OCI-LY3 (cell line): Measurements from ENCODE around the gene WIPF3.

Source experiments
- H2AFZ ChIP-seq: fragments of 200-600, 300-600 bp; shearing (Covaris generic); 2 replicates; pipeline ENCODE4 v1.6.0; 2014; ENCODE audit warnings: antibody characterized with exemption, low read depth, low read length
- H3K27ac ChIP-seq: fragments of 200-600, 300-600 bp; sonication (generic); 2 replicates; pipeline ENCODE4 v1.5.1; 2014; ENCODE audit warnings: mild to moderate bottlenecking, low read length, moderate library complexity, mixed read lengths
- H3K27me3 ChIP-seq: fragments of 200-600, 300-600 bp; sonication (generic); 2 replicates; pipeline ENCODE4 v1.6.1; 2014; ENCODE audit warnings: low read depth, low read length, mixed read lengths
- H3K36me3 ChIP-seq: fragments of 200-600, 300-600 bp; sonication (generic); replicated peaks from 2 replicates; pipeline ENCODE3; 2014; ENCODE audit warnings: low read depth, low read length, mixed read lengths
- H3K4me1 ChIP-seq: fragments of 300-600, 200-600 bp; sonication (generic); 2 replicates; pipeline ENCODE4 v1.6.1; 2014; ENCODE audit warnings: low read length, mixed read lengths
- H3K4me2 ChIP-seq: fragments of 200-600, 300-600 bp; sonication (generic); 2 replicates; pipeline ENCODE4 v1.6.1; 2014; ENCODE audit warnings: low read length, mixed read lengths
- H3K4me3 ChIP-seq: fragments of 300-600, 200-600 bp; sonication (generic); 2 replicates; pipeline ENCODE4 v1.5.1; 2014; ENCODE audit warnings: antibody characterized with exemption, mild to moderate bottlenecking, low read length, moderate library complexity
- H3K79me2 ChIP-seq: fragments of 300-600, 200-600 bp; shearing (Covaris generic); 2 replicates; pipeline ENCODE4 v1.6.1; 2014; ENCODE audit warnings: mild to moderate bottlenecking, low read length, mixed read lengths
- H3K9ac ChIP-seq: fragments of 300-600, 200-600 bp; shearing (Covaris generic); 2 replicates; pipeline ENCODE4 v1.6.0; 2014; ENCODE audit warnings: mild to moderate bottlenecking, low read length, moderate library complexity
- H3K9me3 ChIP-seq: fragments of 200-600, 300-600 bp; shearing (Covaris generic); 2 replicates; pipeline ENCODE4 v1.6.1; 2014; ENCODE audit warnings: low read length, mixed read lengths; ENCODE audit not compliant: insufficient read depth
- H4K20me1 ChIP-seq: fragments of 200-600, 300-600 bp; sonication (generic); 2 replicates; pipeline ENCODE4 v1.6.1; 2016; ENCODE audit warnings: low read length, mixed read lengths; ENCODE audit not compliant: insufficient read depth
- CTCF ChIP-seq: fragments of 200-600, 300-600 bp; sonication (generic); IDR thresholded peaks from 2 replicates; pipeline ENCODE4 v1.5.1; 2014; ENCODE audit warnings: antibody characterized with exemption, low read length, low read depth
- EZH2phosphoT487 ChIP-seq: fragments of 200-600 bp; shearing (Covaris generic); IDR thresholded peaks from 2 replicates; pipeline ENCODE4 v1.6.1; 2018; ENCODE audit warnings: antibody characterized with exemption, mixed run types, low read depth

The WIPF3 gene

GRCh38 chr7:29914180-29914579 lies 107.9 kb downstream of the WIPF3 start:
- Histone ChIP-seq H4K20me1 (no peaks in the 10 kb centered on the region), H3K4me2 (no peak overlapping the region), H3K4me3 (no peak overlapping the region), H3K27ac (no peak overlapping the region), H2AFZ (no peak overlapping the region), H3K4me1 (peaks cover 8% of the 10 kb centered on the region), H3K9me3 (no peaks in the 10 kb centered on the region), H3K36me3 (no peaks in the 10 kb centered on the region), H3K9ac (no peak overlapping the region), H3K79me2 (no peaks in the 10 kb centered on the region), H3K27me3 (no peaks in the 10 kb centered on the region)
- TF ChIP-seq EZH2phosphoT487 (no peak), CTCF (no peak)

- TF ChIP-seq CTCF (no peak), EZH2phosphoT487 (no peak)
- Histone ChIP-seq H3K4me3 (no peak overlapping the region), H3K27me3 (no peaks in the 10 kb centered on the region), H3K79me2 (no peaks in the 10 kb centered on the region), H2AFZ (no peak overlapping the region), H4K20me1 (no peaks in the 10 kb centered on the region), H3K9ac (no peak overlapping the region), H3K27ac (no peak overlapping the region), H3K4me1 (peaks cover 8% of the 10 kb centered on the region), H3K9me3 (no peaks in the 10 kb centered on the region), H3K36me3 (no peaks in the 10 kb centered on the region), H3K4me2 (no peak overlapping the region)
These were observed 109.3 kb downstream of the WIPF3 start for GRCh38 chr7:29915481-29916215.

- no peak overlapping the region for H3K4me3 ChIP-seq
- H3K4me2 ChIP-seq: no peak overlapping the region
- H3K36me3 ChIP-seq: no peaks in the 10 kb centered on the region
- no peaks in the 10 kb centered on the region for H3K27me3 ChIP-seq
- no peak overlapping the region for H3K27ac ChIP-seq
- H3K79me2 ChIP-seq: no peaks in the 10 kb centered on the region
- TF ChIP-seq CTCF (no peak), EZH2phosphoT487 (no peak)
- no peaks in the 10 kb centered on the region for H3K4me1 ChIP-seq
- H3K9ac ChIP-seq: no peak overlapping the region
- H4K20me1 ChIP-seq: no peaks in the 10 kb centered on the region
- H3K9me3 ChIP-seq: no peaks in the 10 kb centered on the region
- H2AFZ ChIP-seq: no peak overlapping the region
These were observed 111.3 kb downstream of the WIPF3 start for GRCh38 chr7:29917641-29918040.

- H3K79me2 ChIP-seq: no peaks in the 10 kb centered on the region
- no peak overlapping the region for H2AFZ ChIP-seq
- no peak overlapping the region for H3K27ac ChIP-seq
- no peak for TF ChIP-seq CTCF
- TF ChIP-seq EZH2phosphoT487: no peak
- H3K36me3 ChIP-seq: no peaks in the 10 kb centered on the region
- H3K27me3 ChIP-seq: no peaks in the 10 kb centered on the region
- no peaks in the 10 kb centered on the region for H3K4me1 ChIP-seq
- no peak overlapping the region for H3K4me2 ChIP-seq
- H3K9ac ChIP-seq: no peak overlapping the region
- H3K4me3 ChIP-seq: no peak overlapping the region
- H4K20me1 ChIP-seq: no peaks in the 10 kb centered on the region
- no peaks in the 10 kb centered on the region for H3K9me3 ChIP-seq
These were observed 112.5 kb downstream of the WIPF3 start for GRCh38 chr7:29918850-29919249.
